Stimulated activated CD8-positive, alpha-beta memory T cell treated with anti-CD3 and anti-CD28 coated beads, Interleukin-15, amount 100 ng/mL, for 4 hours (primary cell): ENCODE data around the gene WNT2B.
"Not testable (repeated sequence)": the region's sequence is repeated elsewhere in the genome, so short reads cannot be mapped to it uniquely, and the experiment has no call there.

ENCODE experiments used
- DNase-seq, 2 donors: peaks; one replicate each; pipeline ENCODE4 v3.0.0-alpha.2; 2020; ENCODE audit warnings: low read depth in 2 of 2

WNT2B gene

DNA sequence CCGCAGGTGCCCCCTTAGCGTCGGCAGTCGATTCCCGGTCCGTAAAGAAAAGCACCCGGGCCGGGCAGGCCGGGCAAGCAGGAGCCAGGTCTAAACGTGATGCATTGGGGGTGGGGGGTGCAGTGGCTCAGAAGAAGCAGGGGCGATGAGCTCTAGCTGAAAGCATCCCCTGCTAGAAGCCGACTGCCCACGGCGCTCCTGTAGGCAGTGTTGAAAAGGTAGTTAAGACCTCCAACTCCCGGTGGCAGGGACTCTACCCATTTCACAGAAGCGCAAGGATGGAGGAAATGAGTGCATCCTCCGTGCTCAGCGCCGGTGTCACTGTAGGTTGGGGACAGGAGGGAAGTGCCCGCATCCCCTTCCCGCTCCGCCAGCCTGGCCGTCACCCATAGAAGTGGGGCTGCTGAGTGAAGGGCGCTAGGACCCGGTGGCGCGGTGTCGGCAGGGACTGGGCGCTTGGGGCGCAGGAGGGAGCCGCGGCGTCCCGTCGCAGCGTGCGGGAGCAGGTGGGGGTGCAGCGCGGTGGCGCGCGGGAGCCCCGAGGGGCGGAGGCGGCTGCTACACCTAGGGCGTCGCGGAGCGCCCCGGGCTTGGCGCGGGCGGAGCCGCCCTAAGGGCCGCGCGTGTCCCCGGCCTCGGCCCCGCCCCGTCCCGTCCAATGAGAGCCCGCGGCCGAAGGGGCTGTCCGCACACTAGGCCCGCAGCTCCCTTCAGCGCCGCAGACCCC, at the start of gene WNT2B:
TSS of gene WNT2B (plus strand) at position 688 of the 727 bp plus-strand sequence. CDS start 298 bp downstream, outside the sequence.
- no peak for DNase-seq

DNA sequence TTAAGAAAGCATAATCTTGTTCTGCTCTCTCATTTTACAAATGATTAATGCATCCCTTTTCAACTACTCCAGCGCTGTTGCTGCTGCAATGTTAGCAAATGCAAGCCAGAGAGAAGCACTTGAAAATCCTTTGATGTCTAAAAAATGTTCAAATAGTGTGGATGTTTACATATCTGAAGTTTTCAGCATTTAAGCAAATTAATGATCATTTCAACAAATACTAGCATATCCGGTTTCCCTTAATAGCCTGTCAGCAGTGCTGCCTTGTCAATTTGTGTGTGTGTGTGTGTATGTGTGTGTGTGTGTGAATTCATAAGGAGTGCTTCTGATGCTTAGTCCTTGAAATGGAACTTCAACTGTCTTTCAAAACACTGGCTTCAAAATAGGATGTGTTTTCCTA, 48.1 kb upstream of the WNT2B start:
- no peak for DNase-seq

DNA sequence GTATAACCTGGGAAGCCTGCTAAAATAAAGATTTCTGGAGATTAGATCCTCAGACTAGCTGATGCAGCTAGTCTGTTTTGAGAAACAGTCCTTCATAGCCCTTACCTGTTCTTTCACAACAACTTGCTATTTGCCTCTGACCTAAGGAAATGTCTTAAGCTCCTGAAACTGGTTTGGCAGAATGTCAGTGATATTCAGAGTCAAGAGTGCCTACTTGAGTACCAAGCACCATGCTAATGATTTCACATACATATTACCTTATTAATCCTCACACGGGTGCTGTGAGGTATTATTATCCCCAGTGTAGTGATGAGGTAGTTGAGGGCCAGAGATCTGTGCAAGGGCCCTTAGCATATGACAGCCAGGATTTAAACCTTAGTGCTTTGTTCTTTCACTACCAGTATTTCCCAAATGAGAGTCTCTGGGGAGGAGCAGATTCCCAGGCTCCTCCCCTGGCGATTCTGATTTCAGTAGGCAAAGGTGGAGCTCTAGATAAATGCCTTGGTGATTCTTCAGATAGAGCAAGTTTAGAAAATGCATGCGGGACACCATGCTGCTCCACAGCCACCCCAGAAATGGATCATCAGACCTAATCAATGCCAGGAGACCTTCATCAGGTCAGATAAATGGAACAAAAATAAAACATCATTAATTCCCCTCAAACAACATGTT, 47.4 kb upstream of the WNT2B start:
- no peak for DNase-seq

DNA sequence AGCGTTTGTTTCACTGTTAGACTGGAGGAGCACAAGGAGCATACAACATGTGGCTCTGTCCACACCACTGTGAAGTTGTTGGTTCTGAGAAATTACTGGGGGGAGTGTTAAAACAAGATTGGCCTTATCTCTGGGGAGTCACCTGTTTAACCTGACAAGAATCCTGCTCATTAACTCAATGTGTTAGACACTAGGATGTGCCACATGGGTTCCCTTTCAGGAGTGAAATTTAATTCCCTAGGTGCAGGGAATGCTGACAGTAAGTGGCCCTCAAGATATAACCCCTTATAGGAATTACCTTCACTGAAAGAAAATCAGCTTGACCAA, 45.8 kb upstream of the WNT2B start:
- DNase-seq: no peak

DNA sequence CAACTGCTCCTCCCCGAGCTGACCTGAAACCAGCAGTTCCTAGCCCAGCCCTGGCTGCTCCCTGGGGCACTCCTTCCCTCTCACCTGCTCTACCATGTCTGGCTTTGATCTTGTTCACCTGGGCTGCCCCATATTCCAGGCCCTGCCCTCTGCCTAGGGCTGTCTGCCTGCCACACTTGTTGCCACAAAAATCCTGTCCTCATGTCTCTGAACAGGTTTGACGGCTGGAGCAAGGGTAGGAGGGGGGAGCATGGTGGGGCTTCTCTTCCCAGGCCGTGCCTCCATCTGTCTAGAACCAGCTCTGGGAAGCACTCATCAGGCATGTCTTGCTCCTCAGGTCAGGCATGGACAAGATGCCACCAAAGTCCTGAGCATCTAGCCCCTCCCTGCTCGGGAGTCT, 44.3 kb upstream of the WNT2B start:
- no peak for DNase-seq

DNA sequence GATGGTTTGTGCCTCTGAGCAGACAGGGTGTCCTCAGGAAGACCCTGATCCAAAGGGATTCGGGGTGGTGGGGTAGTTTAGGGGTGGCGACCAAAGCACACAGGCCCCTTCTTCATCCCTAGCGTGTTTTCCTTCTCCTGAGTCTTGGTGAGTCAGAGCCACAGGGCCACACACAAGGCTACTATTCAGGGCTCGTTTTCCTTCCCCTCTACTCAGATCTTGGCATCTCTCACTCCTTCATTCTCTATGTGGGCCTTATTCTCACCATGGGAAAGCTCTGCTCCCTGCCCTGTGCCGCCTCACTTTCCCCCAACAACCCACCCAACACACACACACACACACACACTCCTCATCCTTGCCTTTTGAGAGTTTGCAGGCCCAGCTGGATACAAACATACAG, 43.6 kb upstream of the WNT2B start:
- DNase-seq: no peak

DNA sequence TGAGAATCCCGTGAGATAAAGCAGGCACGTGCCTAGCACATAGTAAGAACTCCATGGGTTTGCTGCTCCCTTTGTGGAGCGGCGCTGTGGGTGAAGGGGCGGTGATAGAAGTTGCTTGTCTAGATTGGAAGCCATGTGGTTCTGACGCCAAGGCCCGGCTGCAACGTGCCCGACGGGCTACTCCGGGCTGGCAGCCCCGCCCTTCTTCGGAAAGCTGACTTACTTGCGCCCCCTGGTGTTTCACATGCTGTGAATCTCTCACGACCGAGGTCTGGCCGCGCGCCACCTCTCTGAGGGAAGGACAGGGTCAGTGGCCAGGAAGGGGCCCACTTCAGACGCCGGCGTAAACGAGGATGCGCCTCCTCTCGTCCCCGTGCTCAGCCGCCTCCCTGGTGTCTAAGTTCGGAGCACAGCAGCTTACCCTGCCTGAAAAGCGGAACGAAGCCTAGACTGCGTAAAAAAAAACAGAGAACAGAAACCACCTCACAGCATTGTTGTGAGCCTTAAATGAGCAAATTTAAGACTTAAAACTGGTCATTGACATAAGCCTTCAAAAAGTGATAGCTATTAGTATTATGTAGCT, 42.6 kb upstream of the WNT2B start:
- DNase-seq: peak; percentile 59 to 73

DNA sequence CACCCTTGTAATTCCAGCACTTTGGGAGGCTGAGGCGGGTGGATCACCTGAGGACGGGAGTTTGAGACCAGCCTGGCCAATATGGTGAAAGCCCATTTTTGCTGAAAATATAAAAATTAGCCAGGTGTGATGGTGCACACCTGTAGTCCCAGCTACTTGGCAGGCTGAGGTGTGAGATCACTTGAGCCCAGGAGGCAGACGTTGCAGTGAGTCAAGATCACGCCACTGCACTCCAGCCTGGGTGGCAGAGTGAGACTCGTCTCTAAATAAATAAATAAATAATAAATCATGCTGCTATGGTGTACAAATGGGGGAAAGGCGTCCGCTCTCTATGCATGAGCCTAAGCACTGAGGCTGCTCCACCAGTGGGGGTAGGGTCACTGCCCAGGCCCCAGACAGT, 38.4 kb upstream of the WNT2B start:
- not testable (repeated sequence) for DNase-seq

DNA sequence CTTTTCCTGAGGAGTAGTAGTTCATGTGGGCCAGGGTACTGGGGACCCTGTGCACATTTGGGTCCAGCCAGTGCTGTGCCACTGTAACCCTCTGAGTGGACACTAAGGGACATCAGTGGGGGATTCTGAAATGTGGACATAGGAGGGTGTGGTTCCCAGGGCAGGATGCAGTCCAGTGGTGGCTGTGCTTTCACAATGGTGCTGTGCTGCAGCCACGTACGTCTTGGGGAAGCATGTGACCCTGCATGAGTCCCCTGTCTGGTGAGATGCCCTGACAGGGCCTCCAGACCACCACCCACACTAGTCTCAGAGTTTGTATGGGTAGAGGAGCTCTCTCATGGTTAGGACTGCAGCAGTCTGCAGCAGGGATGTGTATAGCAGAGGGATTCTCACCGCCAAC, 37.8 kb upstream of the WNT2B start:
- no peak for DNase-seq

DNA sequence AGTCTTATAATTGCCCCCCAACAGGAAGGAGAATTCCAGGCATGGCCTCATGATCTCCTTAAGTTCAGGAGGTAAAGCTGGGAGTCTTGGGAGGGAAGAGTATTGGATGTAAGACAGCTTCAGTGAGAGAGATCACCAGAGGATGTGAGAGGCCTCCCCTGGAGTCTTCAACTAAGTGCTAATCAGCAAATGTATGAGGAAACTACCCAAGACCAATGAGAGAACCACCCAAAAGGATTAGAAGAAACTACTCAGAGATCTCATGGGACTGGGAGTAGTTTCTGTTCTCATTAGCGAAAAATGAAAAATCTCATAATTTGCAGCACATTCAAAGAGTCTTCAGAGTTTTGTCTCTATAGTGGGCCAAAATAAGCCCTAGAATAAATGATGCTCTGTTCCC, 36.6 kb upstream of the WNT2B start:
- no peak for DNase-seq

DNA sequence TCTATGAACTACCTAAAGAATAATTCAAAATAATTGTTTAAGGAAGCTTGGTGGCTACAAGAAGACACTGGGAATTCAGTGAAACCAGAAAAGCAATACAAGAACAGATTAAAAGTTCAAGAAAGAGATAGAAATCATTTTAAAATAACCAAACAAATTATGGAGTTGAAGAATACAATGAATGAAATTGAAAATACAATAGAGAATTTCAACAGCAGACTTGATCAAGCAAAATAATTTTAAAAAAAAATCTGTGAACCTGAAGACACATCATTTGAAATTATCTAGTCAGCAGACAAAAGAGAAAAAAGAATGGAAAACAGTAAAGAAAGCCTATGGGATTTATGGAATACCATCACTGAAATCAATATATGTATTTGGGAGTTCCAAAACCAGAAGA, 31.2 kb upstream of the WNT2B start:
- no peak for DNase-seq

DNA sequence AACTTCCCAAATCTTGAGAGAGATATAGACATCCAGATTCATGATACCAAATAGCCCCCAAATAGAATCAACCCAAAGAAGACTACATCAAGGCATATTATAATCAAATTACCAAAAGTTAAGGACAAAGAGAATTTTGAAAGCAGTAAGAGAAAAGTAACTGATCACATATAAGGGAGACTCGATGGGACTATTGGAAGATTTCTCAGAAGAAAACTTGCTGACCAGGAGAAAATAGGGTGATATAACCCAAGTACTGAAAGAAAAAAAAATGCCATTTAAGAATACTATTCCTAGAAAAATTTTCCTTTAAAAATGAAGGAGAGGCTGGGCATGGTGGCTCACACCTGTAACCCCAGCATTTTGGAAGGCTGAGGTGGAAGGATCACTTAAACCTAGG, 30.5 kb upstream of the WNT2B start:
- DNase-seq: no peak

DNA sequence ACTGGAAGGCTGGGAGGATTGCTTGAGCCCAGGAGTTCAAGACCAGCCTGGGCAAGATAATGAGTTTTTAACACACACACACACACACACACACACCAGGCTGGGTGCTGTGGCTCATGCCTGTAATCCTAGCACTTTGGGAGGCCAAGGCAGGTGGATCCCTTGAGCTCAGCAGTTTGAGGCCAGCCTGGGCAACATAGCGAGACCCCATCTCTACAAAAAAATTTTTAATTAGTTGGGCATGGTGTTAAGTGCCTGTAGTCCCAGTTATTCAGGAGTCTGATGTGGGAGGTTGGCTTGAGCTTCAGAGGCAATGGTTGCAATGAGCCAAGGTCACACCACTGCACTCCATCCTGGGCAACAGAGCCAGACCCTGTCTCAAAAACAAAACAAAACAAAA, 22.7 kb upstream of the WNT2B start:
- not testable (repeated sequence) for DNase-seq

DNA sequence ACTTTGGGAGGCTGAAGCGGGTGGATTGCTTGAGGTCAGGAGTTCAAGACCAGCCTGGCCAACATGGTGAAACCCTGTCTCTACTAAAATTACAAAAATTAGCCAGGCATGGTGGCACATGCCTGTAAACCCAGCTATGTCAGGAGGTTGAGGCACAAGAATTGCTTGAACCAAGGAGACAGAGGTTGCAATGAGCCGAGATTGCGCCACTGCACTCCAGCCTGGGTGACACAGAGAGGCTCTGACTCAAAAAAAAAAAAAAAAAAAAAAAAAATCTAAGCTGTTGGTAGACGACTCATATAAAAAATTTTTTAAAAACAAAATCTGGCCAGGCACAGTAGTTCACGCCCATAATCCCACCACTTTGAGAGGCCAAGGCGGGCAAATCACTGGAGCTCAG, 21.1 kb upstream of the WNT2B start:
- not testable (repeated sequence) for DNase-seq

DNA sequence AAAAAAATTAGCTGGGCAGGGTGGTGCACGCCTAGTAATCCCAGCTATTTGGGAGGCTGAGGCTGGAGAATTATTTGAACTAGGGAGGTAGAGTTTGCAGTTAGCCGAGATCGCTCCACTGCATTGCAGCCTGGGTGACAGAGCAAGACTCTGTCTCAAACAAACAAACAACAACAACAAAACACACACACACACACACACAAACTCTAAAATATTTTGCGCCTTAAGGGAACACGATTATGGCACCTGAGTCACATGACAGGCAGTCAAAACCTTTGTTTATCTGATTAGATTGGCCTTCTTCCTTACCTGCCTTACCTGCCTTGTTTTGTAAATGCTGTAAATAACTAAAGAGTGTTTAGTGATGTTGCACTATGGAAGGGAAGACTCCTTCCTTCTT, 20.6 kb upstream of the WNT2B start:
- DNase-seq: no peak

DNA sequence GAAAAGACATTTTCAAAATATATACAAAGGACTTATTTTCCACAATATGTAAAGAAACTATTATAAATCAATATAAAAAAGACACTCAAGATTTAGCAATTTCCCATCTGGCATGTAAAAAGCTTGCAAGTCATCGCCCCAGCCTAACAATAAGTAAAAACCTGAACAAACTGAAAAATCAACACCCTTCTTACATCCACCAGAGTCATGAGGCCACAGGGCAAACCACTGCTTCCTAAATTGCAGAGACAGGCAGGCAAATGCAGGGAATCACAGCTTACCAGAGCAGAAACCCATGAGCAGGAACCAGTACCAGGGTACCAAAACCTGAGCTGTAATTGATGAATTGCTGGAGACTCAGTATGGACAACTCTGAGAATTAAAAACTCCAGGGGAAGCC, 16.7 kb upstream of the WNT2B start:
- no peak for DNase-seq

DNA sequence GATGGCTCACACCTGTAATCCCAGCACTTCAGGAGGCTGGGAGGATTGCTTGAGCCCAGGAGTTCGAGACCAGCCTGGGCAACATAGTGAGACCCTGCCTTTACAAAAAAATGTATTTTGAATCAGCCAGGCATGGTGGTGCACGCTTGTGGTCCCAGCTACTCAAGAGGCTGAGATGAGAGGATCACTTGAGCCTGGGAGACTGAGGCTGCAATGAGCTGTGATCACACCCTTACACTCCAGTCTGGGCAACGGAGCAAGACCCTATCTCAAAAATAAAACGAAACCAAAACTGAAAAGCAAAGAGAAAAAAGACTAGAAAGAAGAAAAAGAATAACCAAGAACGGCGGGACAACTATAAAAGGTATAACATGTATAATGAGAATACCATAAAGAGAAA, 15.4 kb upstream of the WNT2B start:
- DNase-seq: no peak

DNA sequence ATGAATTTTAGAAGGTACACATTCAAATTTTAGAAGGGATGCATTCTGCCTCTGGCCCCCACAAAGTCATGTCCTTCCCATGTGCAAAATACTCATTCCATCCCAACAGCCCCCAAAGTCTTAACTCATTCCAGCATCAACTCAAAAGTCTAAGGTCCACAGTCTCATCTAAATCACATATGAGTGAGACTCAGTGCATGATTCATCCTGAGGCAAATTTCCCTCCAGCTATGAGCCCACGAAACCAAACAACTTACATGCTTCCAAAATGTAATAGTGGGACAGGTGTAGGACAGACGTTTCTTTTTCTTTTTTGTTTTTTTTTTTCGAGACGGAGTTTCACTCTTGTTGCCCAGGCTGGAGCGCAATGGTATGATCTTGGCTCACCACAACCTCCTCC, 12.5 kb upstream of the WNT2B start:
- no peak for DNase-seq

DNA sequence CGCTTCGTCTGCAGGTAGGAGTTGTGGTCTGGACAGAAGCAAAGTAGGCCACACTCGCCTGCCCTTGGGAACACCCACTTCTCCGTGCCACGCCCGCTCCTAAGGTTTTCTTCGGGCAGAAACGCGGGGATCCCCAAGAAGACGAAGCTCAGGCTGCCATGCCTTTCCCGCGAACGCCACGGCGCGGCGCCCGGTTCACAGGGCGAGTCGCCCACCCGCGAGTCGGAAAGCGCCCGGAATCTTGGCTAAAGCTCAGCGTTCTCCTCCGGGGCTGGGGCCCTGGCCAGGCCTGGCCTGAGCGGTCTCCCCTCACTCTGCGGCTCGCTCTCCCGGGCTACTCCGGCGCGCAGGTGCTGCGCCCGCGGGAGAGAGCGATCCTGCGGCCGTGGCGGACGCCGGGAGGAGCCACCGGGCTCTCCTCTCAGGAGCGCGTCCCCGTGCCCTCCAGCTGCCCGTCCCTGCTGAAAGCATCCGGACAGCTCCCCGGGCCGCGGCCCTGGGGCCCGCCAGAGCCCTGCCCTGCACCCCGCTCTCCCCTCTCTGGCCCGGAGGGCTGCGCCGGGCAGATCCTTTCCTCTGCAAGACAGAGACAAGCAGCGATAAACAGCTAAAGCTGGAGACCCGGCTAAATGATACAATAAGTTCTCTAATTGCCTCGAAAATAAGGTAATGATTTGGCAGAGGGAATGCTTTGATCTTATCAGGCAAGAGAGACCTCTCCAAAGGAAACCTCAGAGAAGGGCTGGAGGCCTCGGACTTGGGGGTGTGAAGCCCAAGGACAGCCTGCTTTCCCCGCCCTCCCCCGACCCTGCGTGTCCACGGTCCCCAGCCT, 6.7 kb upstream of the WNT2B start:
- DNase-seq: peak in 1 of 2 donors; percentile 26

DNA sequence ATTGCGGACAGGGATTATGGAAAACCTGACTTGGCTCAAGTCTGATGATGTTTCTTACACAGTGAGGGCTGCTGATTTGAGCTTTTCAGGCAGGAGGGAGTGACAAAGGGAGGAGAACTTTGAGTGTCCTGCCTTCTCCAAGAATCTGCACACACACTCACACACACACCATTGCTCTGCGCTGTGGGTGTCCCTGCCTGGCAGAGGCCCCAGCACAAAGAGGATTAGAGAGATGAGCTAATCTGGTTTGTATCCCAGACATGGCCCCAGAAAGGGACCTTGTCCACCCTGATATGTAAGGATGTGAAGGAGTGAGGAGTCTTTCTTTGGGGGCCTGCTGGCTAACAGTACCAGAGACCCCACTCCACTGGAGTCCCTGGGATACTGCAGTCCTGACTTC, 5.9 kb upstream of the WNT2B start:
- DNase-seq: no peak

DNA sequence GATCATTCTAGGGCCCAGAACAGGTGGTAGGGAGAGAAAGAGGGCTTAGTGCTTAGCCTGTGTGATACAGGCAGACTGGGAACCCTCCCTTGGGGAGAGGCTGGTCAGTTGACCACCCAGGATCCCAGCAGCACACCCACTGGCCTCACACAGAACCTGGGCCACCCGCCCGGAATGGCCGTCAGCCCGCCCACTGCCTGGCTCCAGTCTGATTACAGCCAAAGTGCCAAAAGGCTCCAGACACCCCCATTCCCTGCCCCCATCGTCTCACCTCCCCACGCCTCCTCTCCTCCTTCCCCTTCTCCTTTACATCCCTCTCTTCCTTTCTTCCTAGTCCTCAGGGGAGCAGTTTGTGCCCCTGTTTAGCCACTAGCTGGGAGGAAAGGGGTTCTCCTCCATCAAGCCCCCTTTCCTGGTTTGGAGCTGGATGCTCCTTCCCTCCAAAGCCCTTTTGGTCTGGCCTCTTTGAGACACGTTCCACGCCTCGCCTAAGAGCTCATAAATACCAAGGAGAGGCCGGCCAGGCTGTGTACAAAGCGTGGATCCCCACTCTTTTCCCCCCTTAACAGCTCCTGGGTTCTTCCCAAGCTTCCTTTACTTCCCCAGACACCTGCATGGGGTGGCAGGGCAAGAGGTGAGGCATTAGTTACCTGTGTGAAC, 4.6 kb upstream of the WNT2B start:
- DNase-seq: no peak
